A549 (cell line): Measurements from ENCODE around the gene RAD50.

Experiments used
- EP300 ChIP-seq, 2 experiments: fragments of >200 bp; sonication (Bioruptor Twin); formaldehyde crosslinking; IDR thresholded peaks; 2 replicates in 1 of 2; 3 replicates in 1 of 2; pipeline ENCODE4 v1.6.1; 2016 to 2017
- MYC ChIP-seq: IDR thresholded peaks from 2 replicates; pipeline ENCODE4 v1.6.1; 2012; ENCODE audit warnings: mild to moderate bottlenecking, inconsistent platforms, low read length, improper control_type of control experiment, borderline replicate concordance
- NFE2L2 ChIP-seq: fragments of 150-350 bp; conservative IDR thresholded peaks from 2 replicates; pipeline ENCODE4 v1.6.1; 2014; ENCODE audit warnings: low read length
- TF ChIP-seq, protein P1 (sequence below): fragments of >200 bp; sonication (Bioruptor Twin); formaldehyde crosslinking; IDR thresholded peaks from 3 replicates; pipeline ENCODE4 v1.5.1; 2016
- TF ChIP-seq, protein P2 (sequence below): fragments of >200 bp; sonication (Bioruptor Twin); formaldehyde crosslinking; IDR thresholded peaks from 2 replicates; pipeline ENCODE4 v1.6.1; 2016

DNA sequence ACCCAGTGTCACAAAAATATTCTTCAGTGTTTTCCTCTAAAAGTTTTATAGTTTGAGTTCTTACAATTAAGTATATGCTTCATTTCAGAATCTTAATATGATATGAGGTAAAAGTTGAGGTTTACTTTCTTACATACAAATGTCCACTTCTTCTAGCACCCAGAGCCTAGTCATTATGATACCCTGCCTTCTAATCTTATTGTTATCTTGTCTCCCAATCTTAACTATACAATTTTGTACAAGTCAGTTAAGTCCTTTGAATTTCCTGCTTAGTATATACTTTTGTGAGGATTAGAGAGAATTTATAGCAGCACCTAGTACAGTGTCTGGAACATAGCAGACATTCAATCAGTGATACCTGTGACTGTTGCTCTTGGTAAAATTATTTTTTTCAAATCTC lies 29.3 kb downstream of the RAD50 start:
- TF ChIP-seq, protein P1, sequence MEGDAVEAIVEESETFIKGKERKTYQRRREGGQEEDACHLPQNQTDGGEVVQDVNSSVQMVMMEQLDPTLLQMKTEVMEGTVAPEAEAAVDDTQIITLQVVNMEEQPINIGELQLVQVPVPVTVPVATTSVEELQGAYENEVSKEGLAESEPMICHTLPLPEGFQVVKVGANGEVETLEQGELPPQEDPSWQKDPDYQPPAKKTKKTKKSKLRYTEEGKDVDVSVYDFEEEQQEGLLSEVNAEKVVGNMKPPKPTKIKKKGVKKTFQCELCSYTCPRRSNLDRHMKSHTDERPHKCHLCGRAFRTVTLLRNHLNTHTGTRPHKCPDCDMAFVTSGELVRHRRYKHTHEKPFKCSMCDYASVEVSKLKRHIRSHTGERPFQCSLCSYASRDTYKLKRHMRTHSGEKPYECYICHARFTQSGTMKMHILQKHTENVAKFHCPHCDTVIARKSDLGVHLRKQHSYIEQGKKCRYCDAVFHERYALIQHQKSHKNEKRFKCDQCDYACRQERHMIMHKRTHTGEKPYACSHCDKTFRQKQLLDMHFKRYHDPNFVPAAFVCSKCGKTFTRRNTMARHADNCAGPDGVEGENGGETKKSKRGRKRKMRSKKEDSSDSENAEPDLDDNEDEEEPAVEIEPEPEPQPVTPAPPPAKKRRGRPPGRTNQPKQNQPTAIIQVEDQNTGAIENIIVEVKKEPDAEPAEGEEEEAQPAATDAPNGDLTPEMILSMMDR = no peak
- no peak for TF ChIP-seq NFE2L2
- no peak for TF ChIP-seq EP300 (IDR thresholded peaks at IDR 0.05)
- TF ChIP-seq MYC = no peak
- TF ChIP-seq, protein P2, sequence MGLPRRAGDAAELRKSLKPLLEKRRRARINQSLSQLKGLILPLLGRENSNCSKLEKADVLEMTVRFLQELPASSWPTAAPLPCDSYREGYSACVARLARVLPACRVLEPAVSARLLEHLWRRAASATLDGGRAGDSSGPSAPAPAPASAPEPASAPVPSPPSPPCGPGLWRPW = no peak
